Ascending aorta (tissue), 2 donors: Measurements from ENCODE around the gene SAMHD1. TPM values are rescaled to one million over a fixed set of nuclear protein-coding genes. Genes with fewer than 3 reads are reported as not detected.

ENCODE experiments used
- DNase-seq, 2 donors: peaks; one replicate each; pipeline ENCODE4 v3.0.0-alpha.2; 2019; ENCODE audit warnings: low spot score in 2 of 2
- H3K27ac ChIP-seq, 2 donors: fragments of 200-600 bp; sonication (generic); one replicate each; pipeline ENCODE4 v1.5.1; 2016 to 2017; ENCODE audit warnings: mild to moderate bottlenecking in 1 of 2
- H3K27me3 ChIP-seq: fragments of 200-600 bp; sonication (generic); one replicate; pipeline ENCODE4 v1.5.1; 2017
- H3K36me3 ChIP-seq, 2 donors: fragments of 200-600 bp; sonication (generic); one replicate each; pipeline ENCODE4 v1.5.1; 2016
- H3K4me1 ChIP-seq, 2 donors: fragments of 200-600 bp; sonication (generic); one replicate each; pipeline ENCODE4 v1.5.1; 2016 to 2017; ENCODE audit warnings: mild to moderate bottlenecking in 1 of 2
- H3K4me3 ChIP-seq, 2 donors: fragments of 200-600 bp; sonication (generic); one replicate each; pipeline ENCODE4 v1.5.1; 2016 to 2017; ENCODE audit warnings: mild to moderate bottlenecking in 1 of 2
- H3K9me3 ChIP-seq, 2 donors: fragments of 200-600 bp; sonication (generic); one replicate each; pipeline ENCODE4 v1.5.1; 2016
- intact Hi-C: fragments of 100-400 bp; cut with DNase I; formaldehyde crosslinking; loops from one replicate; pipeline ENCODE4 v1.15.1; 2023
- total RNA-seq: library from RNA; depleted of rRNA; stranded (reverse); fragments of >200 nt; gene quantifications from one replicate; pipeline ENCODE4 v1.1.0, GENCODE V29; 2016
- TF ChIP-seq, protein P1 (sequence below), 3 experiments: fragments of 200-600 bp in 2 of 3; fragments of 450-650 bp in 1 of 3; sonication (generic) in 2 of 3; IDR thresholded peaks; one replicate each; pipeline ENCODE4 v1.5.1; 2016 to 2019; ENCODE audit warnings: antibody characterized with exemption in 3 of 3, mild to moderate bottlenecking in 1 of 3, moderate library complexity in 1 of 3

The SAMHD1 gene
- total RNA-seq, 1 donor from 2014 or later = 163 TPM

DNA sequence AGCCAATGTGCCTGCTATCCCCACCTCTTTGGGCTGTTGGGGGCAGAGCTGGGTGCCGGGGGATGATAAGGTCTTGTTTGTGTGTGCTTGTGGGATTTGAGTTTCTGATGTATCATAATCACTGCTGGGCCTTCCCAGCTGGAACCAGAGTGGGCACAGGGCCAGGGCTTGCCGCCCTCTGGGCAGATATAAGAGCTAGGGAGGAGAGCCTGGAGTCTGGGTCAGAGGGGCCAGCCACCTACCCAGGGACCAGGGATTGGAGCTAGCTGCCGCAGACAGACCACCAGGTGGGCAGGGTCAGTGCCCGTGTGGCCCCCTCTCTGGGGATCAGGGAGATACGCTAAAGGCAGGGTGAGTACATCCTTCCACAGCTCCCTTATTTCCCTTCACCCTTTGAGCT is 78.7 kb downstream of the SAMHD1 start:
- no peaks in the 10 kb centered on the region for H3K27me3 ChIP-seq
- H3K4me1 ChIP-seq = no peaks in the 10 kb centered on the region
- TF ChIP-seq, protein P1, sequence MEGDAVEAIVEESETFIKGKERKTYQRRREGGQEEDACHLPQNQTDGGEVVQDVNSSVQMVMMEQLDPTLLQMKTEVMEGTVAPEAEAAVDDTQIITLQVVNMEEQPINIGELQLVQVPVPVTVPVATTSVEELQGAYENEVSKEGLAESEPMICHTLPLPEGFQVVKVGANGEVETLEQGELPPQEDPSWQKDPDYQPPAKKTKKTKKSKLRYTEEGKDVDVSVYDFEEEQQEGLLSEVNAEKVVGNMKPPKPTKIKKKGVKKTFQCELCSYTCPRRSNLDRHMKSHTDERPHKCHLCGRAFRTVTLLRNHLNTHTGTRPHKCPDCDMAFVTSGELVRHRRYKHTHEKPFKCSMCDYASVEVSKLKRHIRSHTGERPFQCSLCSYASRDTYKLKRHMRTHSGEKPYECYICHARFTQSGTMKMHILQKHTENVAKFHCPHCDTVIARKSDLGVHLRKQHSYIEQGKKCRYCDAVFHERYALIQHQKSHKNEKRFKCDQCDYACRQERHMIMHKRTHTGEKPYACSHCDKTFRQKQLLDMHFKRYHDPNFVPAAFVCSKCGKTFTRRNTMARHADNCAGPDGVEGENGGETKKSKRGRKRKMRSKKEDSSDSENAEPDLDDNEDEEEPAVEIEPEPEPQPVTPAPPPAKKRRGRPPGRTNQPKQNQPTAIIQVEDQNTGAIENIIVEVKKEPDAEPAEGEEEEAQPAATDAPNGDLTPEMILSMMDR (IDR thresholded peaks at IDR 0.05) = no peak
- H3K9me3 ChIP-seq = no peaks in the 10 kb centered on the region
- no peaks in the 10 kb centered on the region for H3K36me3 ChIP-seq
- H3K27ac ChIP-seq = no peak overlapping the region
- intact Hi-C loops = no loop called here
- DNase-seq = no peak
- no peak overlapping the region for H3K4me3 ChIP-seq

DNA sequence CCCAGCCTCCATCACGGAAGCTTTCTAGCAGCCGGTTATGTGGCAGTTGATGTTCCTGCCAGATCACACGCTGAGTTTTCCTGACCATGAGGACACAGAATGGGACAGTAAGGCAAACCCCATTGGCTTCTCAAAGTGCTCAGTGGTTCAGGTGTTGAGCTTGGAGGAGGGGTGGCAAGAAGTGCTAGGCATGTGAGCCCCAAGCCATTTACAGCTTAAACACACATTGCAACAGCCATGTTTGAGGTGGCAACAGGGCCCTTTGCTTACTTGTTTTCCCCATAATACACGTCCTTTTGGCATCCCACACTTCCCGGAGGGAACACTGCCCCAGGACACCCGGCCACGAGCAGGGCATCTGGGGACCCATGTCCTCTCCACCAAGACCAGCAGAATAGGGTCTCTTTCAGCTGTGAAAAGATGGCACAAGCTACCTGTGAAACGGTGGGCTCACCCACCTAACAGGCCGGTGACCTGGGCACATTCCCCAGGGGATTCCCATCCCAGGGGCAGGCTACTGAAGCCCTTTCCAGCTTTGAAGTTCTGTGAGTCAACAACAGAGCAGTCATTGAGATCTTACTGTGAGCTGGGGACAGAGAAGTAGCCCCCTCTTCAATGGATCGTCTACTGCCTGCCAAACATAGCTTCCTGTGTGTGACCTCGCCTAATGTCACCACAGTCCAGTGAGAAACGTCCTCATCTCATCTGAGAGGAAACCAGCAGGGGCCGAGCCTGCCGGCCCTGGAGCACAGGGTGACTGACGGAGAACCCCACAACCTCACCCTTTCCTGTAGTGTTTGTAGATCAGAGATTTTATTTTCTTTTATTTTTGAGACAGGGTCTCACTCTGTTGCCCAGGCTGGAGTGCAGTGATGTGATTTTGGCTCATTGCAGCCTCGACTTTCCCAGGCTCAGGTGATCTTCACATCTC is 79.6 kb downstream of the SAMHD1 start:
- no peaks in the 10 kb centered on the region for H3K9me3 ChIP-seq
- DNase-seq = no peak
- no peaks in the 10 kb centered on the region for H3K4me1 ChIP-seq
- no peak overlapping the region for H3K4me3 ChIP-seq
- intact Hi-C loops = no loop called here
- no peak overlapping the region for H3K27ac ChIP-seq
- H3K27me3 ChIP-seq = no peaks in the 10 kb centered on the region
- TF ChIP-seq, protein P1 (IDR thresholded peaks at IDR 0.05) = no peak
- no peaks in the 10 kb centered on the region for H3K36me3 ChIP-seq

DNA sequence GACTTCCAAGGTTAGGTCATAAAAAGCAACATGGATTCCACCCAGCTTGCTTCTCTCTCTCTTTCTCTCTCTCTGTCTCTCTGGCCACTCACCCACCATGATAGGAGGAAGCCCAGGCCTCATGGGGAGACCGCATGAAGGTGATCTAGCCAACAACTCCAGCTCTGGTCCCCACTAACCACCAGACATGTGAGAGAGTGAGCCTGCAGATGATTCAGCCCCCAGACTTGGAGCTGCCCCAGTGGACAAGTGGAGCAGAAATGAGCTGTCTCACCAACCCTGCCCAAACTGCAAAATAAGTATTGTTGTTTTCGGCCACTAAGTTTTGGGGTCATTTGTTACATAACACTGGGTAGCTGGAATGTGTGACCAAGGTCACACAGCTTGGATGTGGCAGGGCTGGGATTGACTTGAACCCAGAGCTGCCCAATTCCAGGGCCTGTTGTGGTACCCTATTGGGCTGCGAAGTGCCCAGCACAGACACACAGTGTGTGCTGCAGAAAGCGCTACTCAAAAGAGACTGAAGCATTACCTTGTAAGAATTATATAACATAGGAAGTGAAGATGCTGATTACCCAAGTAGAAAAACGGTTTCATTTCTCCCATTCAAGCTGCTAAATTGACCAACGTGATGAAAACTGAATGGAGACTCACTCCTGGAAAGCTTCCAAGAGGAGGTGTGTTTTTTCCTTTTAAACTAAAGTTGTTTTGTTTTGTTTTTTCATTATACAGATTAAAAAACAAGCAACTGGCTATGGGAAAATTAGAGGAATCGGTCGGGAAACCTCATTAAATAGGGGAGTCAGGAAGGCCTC is 84.6 kb downstream of the SAMHD1 start:
- Histone ChIP-seq H3K27me3 (no peaks in the 10 kb centered on the region), H3K4me1 (peaks cover 0 to 4% of the 10 kb centered on the region in 2 donors), H3K9me3 (no peaks in the 10 kb centered on the region), H3K36me3 (no peaks in the 10 kb centered on the region), H3K27ac (no peak overlapping the region), H3K4me3 (no peak overlapping the region)
- TF ChIP-seq, protein P1 (IDR thresholded peaks at IDR 0.05) = no peak
- DNase-seq = no peak
- intact Hi-C loops = no loop called here

DNA sequence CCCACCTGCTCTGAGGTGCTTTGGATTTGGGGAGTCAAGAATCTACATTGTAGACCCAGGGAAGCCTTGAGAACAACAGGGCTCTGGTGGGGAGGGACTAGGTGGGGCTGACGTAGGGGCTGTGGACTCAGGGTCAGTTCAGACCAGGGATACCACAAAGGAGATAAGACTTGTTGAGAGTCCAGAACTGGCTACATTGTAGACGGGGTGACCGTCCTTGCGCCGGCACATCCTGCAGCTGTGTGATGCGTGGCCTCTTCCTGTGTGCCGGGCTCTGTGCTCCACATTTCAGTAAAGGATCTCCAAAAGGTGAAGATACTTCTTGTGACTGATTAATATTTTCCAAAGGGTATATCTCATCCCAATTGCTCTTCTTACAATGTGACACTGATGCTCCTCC is 85.3 kb downstream of the SAMHD1 start:
- Histone ChIP-seq H3K4me3 (no peak overlapping the region), H3K4me1 (peaks cover 4% of the 10 kb centered on the region in 2 donors), H3K36me3 (no peaks in the 10 kb centered on the region), H3K27ac (peak overlapping the region in 1 of 2 donors; percentile 86), H3K27me3 (no peaks in the 10 kb centered on the region), H3K9me3 (no peaks in the 10 kb centered on the region)
- intact Hi-C loops = no loop called here
- DNase-seq = no peak
- TF ChIP-seq, protein P1 (IDR thresholded peaks at IDR 0.05) = no peak

DNA sequence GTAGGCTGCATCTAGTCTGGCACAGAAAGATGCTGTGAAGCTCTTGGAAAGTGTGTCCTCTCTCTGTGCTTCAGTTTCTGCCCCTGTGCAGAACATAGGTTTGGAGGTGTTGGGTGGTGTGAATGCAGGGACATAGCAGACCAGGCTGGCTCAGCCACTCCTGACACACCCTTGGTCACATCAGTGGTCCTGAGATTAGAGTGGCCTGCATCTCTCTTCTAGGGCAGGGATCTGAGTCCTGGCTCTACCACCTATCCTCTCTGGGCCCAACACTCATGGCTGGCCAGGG is 85.7 kb downstream of the SAMHD1 start:
- no peak for DNase-seq
- intact Hi-C loops = no loop called here

More for the DNA sequence above, 85.7 kb downstream of the SAMHD1 start:
- H3K4me1 ChIP-seq = peaks cover 4 to 7% of the 10 kb centered on the region in 2 donors
- no peak overlapping the region for H3K4me3 ChIP-seq
- no peaks in the 10 kb centered on the region for H3K36me3 ChIP-seq
- no peaks in the 10 kb centered on the region for H3K27me3 ChIP-seq
- H3K9me3 ChIP-seq = no peaks in the 10 kb centered on the region
- TF ChIP-seq, protein P1 (IDR thresholded peaks at IDR 0.05) = no peak
- peak overlapping the region; percentile 8 to 86 for H3K27ac ChIP-seq
